ENCODE measurements around the gene WWC1. TPM values are rescaled to one million over a fixed set of nuclear protein-coding genes. Genes with fewer than 3 reads are reported as not detected.

WWC1 gene
- total RNA-seq, 2 experiments from 2014 or later, result 1.0 to 1.3 TPM

DNA sequence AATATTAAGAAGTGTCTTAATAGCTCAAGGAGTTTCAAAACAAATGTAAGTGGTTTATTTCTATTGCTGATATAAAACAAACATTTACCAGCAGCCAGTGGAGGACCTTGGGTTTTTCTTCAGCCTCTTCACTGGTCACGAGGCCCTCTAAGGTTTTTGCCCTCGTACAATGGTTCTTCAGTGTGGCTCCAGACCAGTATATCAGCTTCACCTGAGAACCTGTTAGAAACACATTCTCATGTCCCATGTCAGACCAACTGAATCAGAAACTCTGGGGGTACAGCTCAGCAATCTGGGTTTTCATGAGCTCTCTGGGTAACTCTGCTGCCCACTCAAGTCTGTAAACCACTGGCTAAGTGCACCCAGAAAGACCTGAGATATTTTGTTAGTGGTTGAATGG, 12.9 kb downstream of the WWC1 start:
- ChIA-PET POLR2A (no interaction called here), CTCF (no interaction called here)
- H3K4me1 Mint-ChIP-seq (ENCODE audit: low read depth), result no peaks in the 10 kb centered on the region
- H3K27ac Mint-ChIP-seq, result no peak overlapping the region
- TF ChIP-seq, protein P1, sequence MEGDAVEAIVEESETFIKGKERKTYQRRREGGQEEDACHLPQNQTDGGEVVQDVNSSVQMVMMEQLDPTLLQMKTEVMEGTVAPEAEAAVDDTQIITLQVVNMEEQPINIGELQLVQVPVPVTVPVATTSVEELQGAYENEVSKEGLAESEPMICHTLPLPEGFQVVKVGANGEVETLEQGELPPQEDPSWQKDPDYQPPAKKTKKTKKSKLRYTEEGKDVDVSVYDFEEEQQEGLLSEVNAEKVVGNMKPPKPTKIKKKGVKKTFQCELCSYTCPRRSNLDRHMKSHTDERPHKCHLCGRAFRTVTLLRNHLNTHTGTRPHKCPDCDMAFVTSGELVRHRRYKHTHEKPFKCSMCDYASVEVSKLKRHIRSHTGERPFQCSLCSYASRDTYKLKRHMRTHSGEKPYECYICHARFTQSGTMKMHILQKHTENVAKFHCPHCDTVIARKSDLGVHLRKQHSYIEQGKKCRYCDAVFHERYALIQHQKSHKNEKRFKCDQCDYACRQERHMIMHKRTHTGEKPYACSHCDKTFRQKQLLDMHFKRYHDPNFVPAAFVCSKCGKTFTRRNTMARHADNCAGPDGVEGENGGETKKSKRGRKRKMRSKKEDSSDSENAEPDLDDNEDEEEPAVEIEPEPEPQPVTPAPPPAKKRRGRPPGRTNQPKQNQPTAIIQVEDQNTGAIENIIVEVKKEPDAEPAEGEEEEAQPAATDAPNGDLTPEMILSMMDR (IDR thresholded peaks at IDR 0.05), result no peak
- Histone ChIP-seq H3K27ac (ENCODE audit: low read depth in 1 of 2, low read length in 2 of 2) (no peak overlapping the region), H3K36me3 (ENCODE audit: insufficient read depth, low read length) (no peaks in the 10 kb centered on the region), H3K4me1 (ENCODE audit: insufficient read depth, low read length) (no peaks in the 10 kb centered on the region), H3K27me3 (ENCODE audit: control insufficient read depth in 1 of 2, insufficient read depth in 2 of 2, low read length in 2 of 2) (no peaks in the 10 kb centered on the region), H3K4me3 (ENCODE audit: low read length) (no peak overlapping the region), H3K9me3 (ENCODE audit: control insufficient read depth in 1 of 2, insufficient read depth in 1 of 2, low read length in 2 of 2) (no peaks in the 10 kb centered on the region)
- H3K4me3 Mint-ChIP-seq, result no peak overlapping the region
- peaks cover 8% of the 10 kb centered on the region for H3K27me3 Mint-ChIP-seq
- intact Hi-C loops (cut with DNase I, micrococcal nuclease), result no loop called here
- ATAC-seq (ENCODE audit: poor library complexity), result no peak
- no peaks in the 10 kb centered on the region for H3K9me3 Mint-ChIP-seq
- no peaks in the 10 kb centered on the region for H3K36me3 Mint-ChIP-seq (ENCODE audit: low read depth)
- DNase-seq, result no peak

DNA sequence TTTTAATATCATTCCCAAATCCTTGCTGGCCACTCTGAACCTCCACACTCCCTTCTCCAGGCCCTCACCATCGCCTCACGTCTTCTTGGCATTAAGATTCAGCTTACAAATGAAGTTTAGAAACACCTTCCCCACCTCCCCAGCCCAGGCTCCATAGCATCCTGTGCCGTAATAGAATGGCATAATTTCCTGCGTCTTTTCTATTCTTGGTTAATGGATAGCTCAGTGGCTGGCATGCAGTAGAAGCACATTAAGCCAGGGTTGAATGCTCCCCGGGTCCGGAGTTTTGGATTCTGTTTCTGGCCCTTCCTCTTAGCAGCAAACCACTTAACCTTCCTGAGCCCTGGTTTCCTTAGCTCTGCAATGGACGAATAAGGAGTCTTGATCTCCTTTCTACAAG, 13.8 kb downstream of the WWC1 start:
- no peaks in the 10 kb centered on the region for H3K36me3 ChIP-seq (ENCODE audit: insufficient read depth, low read length)
- no peak overlapping the region for H3K27ac Mint-ChIP-seq
- intact Hi-C loops (cut with DNase I, micrococcal nuclease), result no loop called here
- no peaks in the 10 kb centered on the region for H3K9me3 ChIP-seq (ENCODE audit: control insufficient read depth in 1 of 2, insufficient read depth in 1 of 2, low read length in 2 of 2)
- ChIA-PET CTCF (interaction anchor here (0.7 kb wide), 2 partner anchors 72 to 166 kb away, joined by 3 read pairs; no protein-coding TSS in a partner anchor), POLR2A (no interaction called here)
- peaks cover 14% of the 10 kb centered on the region for H3K27me3 Mint-ChIP-seq
- ATAC-seq (ENCODE audit: poor library complexity) (no peak), DNase-seq (no peak)
- no peak overlapping the region for H3K27ac ChIP-seq (ENCODE audit: low read depth in 1 of 2, low read length in 2 of 2)
- H3K27me3 ChIP-seq (ENCODE audit: control insufficient read depth in 1 of 2, insufficient read depth in 2 of 2, low read length in 2 of 2), result no peaks in the 10 kb centered on the region
- no peak overlapping the region for H3K4me3 ChIP-seq (ENCODE audit: low read length)
- no peaks in the 10 kb centered on the region for H3K9me3 Mint-ChIP-seq
- H3K4me3 Mint-ChIP-seq, result no peak overlapping the region
- TF ChIP-seq, protein P1 (IDR thresholded peaks at IDR 0.05), result no peak
- no peaks in the 10 kb centered on the region for H3K36me3 Mint-ChIP-seq (ENCODE audit: low read depth)
- no peaks in the 10 kb centered on the region for H3K4me1 Mint-ChIP-seq (ENCODE audit: low read depth)
- no peaks in the 10 kb centered on the region for H3K4me1 ChIP-seq (ENCODE audit: insufficient read depth, low read length)

DNA sequence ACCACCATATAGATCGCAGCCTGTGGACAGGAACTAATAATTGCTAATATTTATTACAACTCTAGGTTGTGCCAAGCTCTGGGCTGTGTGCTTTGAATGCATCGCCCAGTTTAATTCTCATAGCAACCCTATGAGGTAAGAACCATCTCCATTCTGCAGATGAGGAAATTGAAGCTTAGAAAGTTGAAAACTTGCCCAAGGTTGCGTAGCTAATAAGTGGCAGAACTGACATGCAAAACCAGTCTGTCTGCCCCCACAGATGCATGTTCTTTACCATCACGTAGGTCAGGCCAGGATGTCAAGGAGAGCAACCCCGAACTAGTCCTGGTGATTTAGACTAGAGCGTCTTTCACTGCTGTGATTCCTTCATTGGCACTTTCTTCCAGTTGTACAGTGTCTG, 15.6 kb downstream of the WWC1 start:
- H3K9me3 Mint-ChIP-seq, result no peaks in the 10 kb centered on the region
- intact Hi-C loops (cut with DNase I, micrococcal nuclease), result no loop called here

More for the DNA sequence above, 15.6 kb downstream of the WWC1 start:
- Mint-ChIP-seq H3K27me3 (peaks cover 14% of the 10 kb centered on the region), H3K4me1 (ENCODE audit: low read depth) (no peaks in the 10 kb centered on the region), H3K36me3 (ENCODE audit: low read depth) (no peaks in the 10 kb centered on the region), H3K27ac (no peak overlapping the region), H3K4me3 (no peak overlapping the region)
- Histone ChIP-seq H3K36me3 (ENCODE audit: insufficient read depth, low read length) (no peaks in the 10 kb centered on the region), H3K4me1 (ENCODE audit: insufficient read depth, low read length) (no peaks in the 10 kb centered on the region), H3K27ac (ENCODE audit: low read depth in 1 of 2, low read length in 2 of 2) (no peak overlapping the region), H3K27me3 (ENCODE audit: control insufficient read depth in 1 of 2, insufficient read depth in 2 of 2, low read length in 2 of 2) (no peaks in the 10 kb centered on the region), H3K9me3 (ENCODE audit: control insufficient read depth in 1 of 2, insufficient read depth in 1 of 2, low read length in 2 of 2) (no peaks in the 10 kb centered on the region), H3K4me3 (ENCODE audit: low read length) (no peak overlapping the region)
- CTCF ChIA-PET, result no interaction called here
- POLR2A ChIA-PET, result no interaction called here
- ATAC-seq (ENCODE audit: poor library complexity) (no peak), DNase-seq (no peak)
- TF ChIP-seq, protein P1 (IDR thresholded peaks at IDR 0.05), result no peak
